Stimulated activated CD4-positive, alpha-beta T cell treated with anti-CD3 and anti-CD28 coated beads, Interleukin-15, amount 100 ng/mL, for 24 hours (primary cell): ENCODE measurements around the gene ARPC4.
A peak's percentile ranks its signal among the peaks of the same experiment; 100 is the strongest.

Source experiments
- DNase-seq: peaks from one replicate; pipeline ENCODE4 v3.0.0-alpha.2; 2020

Gene ARPC4

DNA sequence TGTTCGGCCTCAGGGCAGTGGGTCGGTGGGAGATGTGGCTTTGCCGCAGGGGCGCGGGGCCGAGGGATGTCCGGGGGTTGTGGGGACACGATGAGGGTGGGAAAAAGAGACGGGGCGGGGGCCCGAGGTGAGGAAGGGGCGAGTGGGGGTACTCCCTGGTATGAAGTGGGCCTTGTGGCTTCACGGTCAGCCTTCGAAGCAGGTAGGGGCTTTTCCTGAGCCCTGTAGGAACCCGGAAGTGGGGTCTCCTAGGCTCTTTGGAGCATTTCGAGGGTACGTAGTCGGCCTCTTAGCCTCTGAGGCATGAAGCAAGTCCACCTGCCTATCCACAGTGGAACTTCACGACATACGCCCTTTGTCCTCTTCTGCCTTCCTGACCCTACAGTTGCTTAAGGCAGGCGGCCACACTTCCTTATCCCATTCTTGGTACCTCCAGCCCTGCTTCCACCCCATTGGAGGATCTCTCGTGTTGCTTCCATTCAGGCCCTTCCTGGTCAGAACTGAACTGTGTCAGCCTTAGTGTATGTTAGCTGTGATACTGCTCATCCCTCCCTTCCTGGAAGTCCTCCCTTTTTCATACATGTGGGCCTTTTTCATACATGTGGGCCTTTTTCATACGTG lies 389 bp downstream of the ARPC4 start:
- DNase-seq = no peak

DNA sequence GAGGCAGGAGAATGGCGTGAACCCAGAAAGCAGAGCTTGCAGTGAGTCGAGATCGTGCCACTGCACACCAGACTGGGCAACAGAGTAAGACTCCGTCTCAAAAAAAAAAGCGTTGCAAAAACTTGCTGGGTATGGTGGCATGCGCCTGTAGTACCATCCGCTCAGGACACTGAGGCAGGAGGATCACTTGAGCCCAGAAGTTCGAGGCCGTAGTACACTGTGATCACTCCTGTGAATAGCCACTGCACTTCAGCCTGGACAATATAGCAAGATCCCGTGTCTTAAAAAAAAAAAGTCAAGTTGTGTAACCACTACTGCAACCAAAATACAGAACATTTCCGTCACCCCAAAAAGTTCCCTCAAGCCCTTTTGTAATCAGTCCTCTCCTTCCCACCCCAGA lies 1.5 kb downstream of the ARPC4 start:
- no peak for DNase-seq

DNA sequence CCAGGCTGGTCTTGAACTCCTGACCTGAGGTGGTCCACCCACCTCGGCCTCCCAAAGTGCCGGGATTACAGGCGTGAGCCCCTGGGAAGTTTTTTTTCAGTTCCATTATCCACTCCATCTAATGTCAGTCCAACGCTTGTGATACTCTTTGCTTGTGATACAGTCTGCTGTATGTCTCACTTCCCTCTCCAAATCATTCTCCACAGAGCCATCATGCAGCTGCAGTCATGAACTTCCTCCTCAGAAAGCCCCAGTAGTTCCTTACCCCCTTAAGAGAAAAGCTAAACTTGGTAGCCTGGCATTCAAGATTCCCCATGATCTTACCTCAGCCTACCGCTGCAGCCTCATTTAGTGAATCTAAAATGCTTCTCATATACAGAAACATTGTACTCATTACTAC lies 2.3 kb downstream of the ARPC4 start:
- no peak for DNase-seq

DNA sequence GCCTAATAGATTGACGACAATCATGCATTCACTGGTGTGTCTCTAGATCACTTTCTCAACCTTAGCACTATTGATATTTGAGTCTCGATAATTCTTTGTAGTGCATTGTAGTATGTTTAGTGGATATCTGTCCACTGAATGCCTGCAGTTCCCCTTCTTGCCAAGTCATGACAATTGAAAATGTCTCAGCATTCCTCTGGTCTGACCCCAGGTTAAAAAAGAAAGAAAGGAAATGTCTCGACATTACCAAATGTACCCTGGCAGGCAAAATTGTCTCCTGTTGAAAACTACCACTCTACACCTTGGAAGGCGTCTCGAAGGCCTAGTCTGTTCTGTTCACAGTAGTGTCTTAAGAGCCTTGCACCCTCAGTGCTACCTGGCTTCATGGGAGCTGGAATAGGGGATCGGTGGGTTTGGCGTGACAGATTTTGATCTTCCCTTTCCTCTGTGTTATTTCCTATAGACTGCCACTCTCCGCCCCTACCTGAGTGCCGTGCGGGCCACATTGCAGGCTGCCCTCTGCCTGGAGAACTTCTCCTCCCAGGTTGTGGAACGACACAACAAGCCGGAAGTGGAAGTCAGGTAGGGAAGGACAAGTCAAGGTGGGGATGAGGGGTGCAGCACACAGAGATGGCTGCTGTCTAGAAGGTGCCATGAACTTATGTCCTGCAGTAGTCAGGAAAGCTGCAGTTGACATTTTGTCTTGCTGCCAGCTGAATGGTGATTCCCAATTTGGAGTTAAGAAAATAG lies 4.5 kb downstream of the ARPC4 start:
- DNase-seq = no peak

DNA sequence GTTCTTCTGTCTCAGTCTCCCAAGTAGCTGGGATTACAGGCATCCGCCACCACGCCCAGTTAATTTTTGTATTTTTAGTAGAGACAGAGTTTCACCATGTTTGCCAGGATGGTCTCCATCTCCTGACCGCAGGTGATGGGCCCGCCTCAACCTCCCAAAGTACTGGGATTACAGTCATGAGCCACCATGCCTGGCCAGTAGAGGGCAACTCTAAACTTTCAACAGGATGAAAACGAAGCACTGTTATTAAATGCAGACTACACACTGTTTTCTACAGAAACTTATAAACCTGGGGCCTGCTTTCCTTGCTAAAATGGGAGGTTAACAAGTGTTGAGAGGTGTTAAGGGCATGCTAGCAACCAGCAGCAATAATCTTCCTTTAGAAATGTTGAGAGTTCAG lies 7.6 kb downstream of the ARPC4 start:
- no peak for DNase-seq

DNA sequence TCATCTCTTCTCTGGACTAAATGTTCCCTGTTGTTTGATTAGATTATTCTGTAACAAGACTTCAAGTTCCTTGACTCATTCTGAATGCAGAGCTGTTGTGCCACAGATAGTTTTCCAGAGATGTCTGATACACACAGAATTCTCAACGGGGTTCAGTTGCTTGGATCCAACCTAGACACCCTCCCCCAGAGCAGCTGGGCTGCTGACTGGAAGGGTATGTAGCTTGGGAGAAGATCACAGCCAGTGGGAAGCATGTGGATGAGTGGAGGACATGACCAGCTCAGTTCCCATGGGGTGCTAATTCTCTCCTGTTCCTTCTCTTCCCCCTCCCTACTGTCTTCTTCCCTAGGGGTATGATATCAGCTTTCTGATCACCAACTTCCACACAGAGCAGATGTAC lies 10.6 kb downstream of the ARPC4 start:
- DNase-seq = no peak

DNA sequence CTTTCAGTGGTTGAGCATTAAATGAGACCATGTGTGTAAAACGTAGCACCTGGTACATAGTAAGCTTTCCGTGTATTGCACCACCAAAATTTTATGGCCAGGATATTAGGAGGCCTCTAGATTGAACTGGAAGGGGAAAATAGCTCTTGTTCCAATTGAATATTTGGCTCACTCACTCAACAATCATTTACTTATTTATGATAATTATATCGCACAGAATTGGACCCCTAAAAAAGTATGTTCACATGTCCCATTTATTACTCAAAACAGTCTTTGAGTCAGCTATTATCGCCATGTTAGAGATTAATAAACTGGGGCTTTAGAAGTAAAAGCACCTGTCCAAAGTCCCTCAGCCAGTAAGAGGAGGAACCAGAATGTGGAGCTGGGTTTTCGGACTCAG lies 12.1 kb downstream of the ARPC4 start:
- DNase-seq = no peak

DNA sequence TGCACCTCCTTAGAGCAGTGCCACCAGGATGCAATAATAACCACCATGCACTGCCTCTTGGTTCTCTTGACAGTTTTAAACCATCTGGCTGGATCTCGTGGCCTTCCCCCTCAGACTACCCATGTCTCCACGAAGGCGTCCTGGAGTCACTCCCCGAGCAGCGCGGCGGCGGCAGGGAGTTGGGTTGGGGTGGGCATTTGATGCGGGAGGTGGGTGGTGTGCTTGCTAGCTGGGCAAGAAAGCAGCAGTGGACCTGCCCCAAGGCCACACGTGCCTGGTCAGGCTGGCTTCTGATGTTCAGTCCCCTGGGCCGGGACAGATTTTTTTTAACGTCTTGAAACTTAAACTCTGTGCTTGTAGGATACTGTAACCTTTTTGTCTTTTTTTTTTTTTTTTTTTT lies 13.3 kb downstream of the ARPC4 start:
- no peak for DNase-seq

DNA sequence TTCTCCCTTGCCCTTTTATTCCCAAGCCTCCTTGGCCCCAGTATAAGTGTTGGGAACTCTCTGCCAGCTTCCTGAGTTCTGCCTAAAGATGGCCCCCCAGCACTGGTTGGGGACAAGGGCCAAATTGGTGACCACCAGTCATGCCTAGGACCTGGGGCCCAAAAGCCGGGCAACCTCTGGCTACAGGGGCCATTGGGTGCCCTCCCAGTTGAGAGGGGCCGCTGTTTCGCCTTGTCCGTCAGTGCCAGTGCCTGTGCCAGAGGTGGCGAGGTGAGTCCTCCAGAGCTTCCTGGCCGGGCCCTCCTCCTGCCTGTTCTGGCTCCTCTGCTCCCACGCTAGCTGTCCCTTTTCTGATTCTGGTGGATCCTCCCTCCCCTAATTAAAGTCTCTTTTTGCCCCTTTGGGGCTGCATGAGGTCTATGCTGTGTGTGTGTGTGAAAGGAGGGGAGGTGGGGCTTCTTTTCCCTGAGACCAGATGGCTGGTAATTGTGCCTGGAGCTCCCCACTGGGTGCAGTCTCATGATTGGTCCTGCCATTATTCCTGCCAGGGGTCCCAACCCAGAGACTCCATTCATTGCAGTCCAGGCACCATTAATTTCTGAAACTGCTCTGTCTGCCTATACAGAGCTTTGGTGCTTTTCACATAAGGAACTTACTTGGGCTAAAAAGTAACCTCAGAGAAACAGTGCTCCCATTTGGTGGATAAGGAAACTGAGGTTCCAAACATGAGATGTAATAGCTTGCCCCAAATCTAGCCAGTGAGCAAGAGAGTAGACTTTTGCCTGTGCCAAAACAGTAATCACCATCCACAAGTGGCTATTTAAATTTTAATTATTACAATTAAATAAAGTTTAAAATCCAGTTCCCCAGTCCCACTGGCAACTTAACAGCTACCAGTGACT lies 14.1 kb downstream of the ARPC4 start:
- DNase-seq = no peak

DNA sequence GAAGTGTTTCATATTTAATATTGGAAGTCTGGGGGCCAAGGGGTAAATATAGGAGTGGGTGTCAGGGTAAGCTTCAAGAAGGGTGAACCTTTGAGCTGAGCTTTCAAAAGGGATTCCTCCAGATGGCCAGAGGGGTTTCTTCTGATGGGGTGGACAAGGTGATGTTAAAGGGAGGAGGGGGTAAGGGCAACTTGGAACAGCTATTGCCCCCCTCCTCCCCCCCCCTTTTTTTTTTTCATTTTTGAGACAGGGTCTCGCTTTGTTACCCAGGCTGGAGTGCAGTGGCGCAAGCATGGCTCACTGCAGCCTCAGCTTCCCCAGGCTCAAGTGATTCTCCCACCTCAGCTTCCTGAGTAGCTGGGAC lies 15.1 kb downstream of the ARPC4 start:
- no peak for DNase-seq

DNA sequence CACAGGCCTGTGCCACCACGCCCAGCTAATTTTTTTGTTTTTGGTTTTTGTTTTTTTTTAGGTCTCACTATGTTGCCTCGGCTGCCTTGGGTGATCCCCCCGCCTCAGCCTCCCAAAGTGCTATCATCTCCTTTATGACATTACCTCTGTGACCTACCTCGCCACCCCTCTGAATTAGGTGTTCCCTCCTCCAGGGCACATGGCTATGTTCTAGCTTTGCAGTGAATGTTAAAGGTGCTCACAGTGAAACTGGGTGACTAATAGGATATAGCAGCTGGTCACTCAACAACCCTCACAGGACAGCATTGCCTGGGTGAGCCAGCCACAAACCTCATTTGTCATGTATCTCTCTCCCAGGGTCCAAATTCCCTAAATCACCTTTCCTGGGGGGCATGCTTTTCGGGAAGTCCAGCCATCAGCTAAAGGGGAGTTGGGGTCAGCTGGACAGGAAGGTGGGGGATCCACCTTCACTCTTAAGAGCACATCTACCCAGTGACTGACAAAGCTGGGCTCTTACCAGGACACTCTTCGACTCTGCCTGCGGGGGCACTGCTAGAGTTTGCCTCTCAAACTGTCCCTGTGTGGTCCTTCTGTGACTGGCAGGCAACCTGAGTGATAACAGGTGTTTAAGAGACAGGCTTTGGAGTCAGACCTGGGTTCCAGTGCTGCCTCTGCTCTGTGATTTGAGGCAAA lies 15.6 kb downstream of the ARPC4 start:
- DNase-seq = peak; percentile 64

DNA sequence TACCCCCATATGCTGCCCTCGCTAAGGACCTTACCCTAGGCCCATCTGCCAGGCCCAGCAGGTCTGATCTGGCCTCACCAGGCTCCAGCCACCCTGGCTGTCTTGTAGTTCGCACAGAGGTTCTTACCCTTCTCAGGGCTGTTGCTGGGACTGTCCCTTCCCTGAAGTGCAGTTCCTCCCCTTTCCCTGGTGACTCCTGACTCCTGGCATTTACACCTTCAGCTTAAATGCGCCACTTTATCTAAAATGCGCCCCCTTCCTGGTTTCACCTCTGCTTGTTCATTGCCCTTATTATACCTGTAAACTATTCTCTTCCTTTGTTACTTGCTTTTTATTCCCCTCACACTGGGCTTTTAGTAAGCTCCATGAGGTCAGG lies 16.3 kb downstream of the ARPC4 start:
- peak; percentile 23 for DNase-seq

DNA sequence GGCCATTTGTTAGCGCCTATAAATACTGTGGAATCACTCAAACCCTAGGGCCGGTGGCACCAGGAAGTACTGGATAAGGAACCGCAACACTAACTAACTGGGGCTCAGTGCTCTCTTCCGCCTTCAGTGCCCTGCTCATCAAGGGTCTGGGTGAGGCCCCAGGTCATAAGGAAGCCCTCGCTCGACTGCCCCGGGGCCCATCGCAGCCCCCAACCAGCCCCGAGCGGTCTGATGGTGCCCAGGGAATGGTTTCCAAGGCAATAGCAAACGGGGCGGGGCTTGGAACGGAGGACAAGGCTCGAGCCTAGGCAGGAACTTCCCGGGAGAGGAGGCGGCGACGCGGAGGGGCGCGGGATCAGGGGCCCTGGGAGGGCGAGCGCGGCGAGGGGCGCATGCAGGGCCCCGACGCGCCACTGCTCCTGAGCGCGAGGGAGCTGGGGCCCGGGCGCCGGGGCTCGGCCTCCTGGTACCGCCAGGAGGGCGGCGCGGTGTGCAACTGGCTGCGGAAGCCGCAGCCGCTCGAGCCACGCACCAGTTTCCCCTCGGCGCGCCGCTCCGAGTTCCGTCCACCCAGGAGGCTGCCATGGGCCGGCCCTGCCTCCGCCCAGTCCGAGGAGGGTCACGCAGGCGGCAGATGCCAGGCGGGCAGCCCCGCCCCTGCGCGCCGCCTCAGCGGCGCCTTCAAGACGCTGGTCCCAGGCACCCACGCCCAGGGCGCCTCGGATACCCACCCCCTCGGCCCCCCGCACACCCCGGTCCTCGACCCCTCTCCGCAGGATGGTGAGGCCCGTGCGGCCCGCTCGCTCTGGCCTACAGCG lies 16.9 kb downstream of the ARPC4 start, which contains the start of gene TTLL3:
TSS of gene TTLL3 (plus strand) at position 648 of the 818 bp plus-strand sequence. CDS start 400 bp downstream, outside the sequence.
- peak; percentile 68 for DNase-seq

DNA sequence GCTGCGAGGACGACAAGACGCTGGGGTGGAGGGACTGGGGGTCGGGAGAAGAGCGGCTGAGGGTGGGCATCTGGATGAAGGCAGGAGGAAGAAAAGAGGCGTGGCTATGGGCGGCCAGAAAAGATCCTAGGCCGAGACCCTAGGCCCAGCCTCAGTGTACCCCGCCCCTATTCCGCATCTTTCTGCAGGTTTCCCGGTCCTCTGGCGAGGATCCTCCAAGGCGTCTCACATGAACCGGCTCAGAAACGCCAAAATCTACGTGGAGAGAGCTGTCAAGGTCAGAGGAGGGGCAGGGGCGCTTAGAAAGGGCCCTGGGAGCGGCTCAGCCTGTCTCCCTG lies 17.5 kb downstream of the ARPC4 start:
- DNase-seq = no peak

DNA sequence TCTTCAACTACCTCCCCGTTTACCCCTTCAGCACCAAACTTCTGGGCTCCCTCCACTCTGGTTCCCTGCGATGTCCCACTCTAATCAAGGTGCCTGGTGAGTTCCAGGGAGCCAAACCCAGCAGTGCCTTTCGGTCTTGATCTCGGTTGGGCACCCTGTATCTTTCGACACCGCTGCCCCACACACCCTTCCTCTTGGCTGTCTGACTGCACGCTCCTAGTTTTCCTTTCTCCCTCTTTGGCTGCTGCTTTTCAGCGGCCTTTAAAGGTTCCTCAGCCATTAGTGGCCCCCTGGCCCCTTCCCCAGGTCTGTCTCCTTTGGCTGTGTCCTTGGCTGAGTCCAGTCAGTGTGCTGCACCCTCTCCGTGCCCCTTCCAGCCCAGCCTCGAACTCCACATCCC lies 18.0 kb downstream of the ARPC4 start:
- DNase-seq = no peak

DNA sequence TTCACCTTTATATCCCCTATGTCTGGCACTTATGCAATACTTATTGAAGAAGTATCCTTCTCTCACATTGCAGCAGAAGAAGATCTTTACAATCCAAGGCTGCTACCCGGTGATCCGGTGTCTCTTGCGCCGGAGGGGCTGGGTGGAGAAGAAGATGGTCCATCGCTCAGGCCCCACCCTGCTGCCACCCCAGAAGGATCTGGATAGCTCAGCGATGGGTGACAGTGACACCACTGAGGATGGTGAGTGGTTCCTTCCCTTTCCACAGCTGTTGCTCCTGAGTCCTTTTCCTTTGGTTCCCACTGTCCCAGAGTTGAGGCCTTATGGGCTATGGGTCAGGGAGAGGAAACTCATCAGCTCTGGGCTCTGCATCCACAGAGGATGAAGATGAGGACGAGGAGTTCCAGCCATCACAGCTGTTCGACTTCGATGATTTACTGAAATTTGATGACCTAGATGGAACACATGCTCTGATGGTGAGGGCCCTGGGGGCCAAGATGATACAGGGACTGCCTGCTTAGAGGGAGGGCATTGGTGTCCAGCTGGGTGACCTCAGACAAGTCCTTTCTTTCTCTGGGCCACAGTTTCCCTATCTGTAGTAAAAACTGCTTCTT lies 20.1 kb downstream of the ARPC4 start:
- DNase-seq = no peak

DNA sequence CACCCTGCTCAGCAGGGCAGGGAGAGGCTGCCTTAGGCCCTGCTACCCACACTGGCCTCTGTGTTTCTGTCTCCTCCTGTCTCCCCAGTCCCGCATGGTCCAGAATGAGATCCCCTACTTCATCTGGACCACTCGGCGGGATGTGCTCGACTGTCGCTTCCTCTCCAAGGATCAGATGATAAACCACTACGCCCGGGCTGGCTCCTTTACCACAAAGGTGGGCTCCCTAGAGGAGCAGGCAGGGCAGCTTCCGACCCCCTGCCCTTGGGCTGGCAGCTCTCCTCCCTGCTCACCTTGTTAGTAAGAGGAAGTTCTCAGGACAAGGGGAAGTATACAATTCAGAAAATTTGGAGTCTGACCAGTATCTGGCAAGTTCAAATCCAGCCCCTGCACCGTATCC lies 23.1 kb downstream of the ARPC4 start:
- no peak for DNase-seq

DNA sequence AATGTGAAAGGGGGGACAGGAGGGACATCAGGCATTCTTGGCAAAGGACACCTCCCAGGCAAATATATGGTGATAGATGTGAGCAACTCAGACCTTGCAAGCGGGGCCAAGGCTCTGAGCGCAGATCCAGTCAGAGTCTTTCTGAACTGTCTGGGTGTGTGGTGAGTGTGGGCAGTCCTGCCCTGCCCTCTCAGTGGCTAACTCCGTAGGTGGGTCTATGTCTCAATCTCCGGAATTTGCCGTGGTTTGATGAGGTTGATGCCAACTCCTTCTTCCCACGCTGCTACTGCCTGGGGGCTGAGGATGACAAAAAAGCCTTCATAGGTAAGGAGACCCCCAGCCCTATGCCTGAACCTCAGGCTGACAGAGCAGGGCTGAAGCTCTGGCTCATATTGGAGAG lies 24.6 kb downstream of the ARPC4 start:
- no peak for DNase-seq

DNA sequence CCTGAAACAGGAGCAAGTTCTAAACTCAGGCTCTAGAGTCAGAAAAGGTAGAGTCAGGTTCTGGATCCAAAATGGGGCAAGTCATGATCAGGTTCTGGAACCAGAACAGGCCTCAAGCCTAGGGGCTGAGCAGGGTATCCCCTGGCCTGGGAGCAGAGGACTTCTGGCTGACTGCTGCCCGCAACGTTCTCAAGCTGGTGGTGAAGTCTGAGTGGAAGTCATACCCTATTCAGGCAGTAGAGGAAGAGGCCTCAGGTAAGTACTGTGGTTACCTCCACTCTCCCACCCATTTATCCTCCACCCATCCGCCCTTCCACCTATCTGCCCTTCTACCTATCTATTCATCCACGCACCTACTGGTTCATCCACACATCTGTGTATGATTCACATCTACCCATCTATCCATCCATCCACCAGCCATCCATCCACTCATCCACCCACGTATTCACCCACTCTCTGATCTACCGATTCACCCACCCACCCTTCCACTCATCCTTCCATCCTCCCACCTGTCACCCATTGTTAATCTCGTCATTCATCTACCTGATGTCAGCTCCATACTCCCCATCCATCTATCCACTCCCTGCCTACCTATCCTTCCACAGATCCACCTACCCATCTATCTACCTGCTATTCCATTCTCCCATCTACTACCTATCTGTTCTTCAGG lies 25.9 kb downstream of the ARPC4 start:
- DNase-seq = no peak

DNA sequence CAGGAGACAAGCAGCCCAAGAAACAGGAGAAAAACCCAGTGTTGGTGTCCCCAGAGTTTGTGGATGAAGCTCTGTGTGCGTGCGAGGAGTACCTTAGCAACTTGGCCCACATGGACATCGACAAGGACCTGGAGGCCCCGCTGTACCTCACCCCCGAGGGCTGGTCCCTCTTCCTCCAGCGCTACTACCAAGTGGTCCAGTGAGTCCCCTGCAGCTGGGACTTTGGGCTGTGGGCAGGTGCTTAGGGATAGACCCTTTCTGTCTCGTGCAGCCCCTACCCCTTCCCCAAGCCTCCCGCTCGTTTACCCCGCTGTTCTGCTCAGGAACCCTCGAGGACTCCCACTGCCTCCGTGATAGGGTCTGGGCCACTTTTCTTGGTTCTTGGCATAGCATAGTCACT lies 27.7 kb downstream of the ARPC4 start:
- DNase-seq = no peak

DNA sequence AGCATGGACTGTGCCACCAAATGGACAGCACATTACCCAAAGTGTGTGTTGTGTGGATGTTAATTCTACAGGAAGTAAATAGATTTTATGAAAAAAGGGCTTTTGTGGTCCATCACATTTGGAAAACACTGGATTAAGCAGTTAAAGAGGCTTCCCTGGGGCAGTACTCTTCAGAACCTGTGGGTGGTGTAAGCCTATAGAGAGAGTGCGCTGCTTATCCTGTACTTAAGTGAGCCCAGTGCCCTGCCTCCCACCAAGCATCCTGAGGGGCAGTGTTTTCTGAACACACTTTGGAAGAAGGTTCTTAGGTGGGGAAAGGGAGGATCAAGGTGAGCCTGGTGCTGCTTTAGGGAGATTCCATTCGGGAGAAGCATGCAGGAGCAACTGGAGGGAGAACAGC lies 28.1 kb downstream of the ARPC4 start:
- no peak for DNase-seq
